OCI-M2 (cell line): ENCODE measurements around the gene ZBED4.

ENCODE experiments used
- DNase-seq: peaks from one replicate; lab custom pipeline; 2025; ENCODE audit not compliant: unreplicated experiment; lab: John Stamatoyannopoulos, UW

ZBED4 gene

DNA sequence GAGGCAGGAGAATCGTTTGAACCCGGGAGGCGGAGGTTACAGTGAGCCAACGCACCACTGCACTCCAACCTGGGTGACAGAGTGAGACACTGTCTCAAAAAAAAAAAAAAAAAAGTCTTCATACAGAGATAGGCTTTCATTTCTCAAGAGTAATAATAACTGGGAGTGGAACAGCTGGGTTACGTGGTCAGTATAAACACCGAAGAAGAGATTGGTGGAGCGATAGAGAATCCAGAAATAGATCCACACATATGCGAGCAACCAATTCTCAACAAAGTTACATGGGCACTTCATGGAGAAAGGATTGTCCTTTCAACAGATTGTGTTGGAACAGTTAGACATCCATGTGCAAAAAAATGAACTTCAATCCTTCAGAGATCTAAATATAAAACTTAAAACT is 24.6 kb downstream of the ZBED4 start:
- DNase-seq: no peak

DNA sequence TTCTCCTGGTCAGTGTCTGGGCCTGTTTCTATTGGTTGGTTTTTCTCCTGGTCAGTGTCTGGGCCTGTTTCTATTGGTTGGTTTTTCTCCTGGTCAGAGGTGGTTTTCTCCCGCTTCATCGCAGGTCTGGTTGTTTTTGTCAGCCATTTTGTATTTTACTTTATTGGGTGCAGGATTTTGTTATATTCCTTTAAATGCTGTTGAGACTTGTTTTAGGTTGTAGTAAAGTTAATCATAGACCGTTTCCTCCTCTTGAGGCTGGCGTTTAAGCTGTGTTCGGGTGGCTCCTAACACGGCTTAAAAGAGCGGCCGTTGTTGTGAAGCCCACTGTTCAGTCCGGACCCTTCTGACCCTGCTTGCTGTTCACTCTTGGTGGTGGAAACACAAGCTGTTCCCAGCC is 26.2 kb downstream of the ZBED4 start:
- no peak for DNase-seq

DNA sequence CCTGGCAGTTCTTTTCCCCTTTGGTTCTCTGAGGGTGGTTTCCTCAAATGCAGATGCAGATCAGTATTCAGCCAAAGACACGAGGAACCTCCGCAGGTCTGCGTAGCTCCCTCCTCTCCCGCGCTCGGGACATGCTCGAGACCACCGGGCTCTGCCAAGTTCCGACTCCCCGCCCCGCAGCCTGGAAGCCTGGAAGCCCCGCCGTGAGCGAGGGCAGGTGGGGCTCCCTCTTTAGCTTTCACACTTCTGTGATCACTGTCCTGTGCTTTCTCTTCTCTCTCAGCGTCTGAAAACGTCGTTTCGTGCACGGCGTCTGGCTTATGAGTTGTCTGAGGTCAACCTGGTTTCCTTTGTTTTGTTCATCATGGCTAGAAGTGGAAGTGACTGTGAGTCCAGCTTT is 26.6 kb downstream of the ZBED4 start:
- no peak for DNase-seq

DNA sequence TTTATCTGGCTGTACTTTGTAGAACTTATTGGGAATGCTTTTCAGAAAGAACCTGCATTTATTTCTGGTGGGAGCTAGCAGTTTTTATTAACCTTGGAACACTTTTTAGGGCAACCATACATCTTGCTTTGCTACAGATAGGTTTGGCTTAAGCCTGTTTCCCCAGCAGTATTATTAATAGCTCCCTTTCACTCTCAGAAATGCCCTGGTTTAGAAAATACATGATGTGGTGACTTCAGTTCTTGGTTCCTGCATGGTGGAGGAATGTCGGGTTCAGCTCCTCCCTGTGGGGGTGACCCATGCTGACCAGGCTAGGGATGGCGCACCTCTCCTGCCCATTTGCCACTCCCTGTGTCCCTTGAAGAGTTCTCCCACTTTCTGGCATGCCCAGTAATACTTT is 28.2 kb downstream of the ZBED4 start:
- no peak for DNase-seq

DNA sequence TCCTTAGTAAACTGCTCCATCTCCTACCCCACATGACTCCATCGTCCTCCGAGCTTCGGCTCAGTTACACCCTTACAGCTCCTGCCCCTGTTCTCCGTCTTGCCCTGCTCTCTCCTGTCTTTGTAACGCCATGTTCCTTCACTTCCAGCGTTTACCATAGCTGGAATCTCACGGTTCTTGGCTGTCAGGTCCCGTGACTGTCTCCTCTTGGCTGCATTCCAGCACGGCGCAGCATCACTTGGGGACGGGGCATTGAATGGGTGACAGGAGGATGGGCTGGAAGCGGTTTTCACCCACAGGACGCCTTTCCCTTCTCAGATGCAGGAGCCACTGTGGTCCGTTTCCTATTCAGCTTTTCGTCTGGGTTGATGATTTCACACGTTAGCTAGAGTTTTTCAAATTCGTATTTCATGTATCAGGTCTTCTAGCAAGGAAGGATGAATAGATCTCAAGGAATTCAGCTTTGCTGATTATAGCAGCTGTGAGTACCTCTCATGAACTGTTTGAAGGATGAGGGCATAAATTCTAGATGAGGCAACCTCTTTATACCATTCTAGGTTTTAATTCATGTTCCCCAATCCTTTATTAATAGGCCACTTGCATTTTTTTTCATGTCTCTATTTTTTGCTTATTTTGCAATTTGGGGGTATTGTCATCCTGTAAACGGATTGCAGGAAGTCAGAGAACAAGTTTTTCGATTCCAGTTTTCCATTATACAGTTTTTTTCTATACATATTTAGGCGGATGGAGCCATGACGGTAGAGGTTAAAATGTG is 29.1 kb downstream of the ZBED4 start:
- DNase-seq: no peak

DNA sequence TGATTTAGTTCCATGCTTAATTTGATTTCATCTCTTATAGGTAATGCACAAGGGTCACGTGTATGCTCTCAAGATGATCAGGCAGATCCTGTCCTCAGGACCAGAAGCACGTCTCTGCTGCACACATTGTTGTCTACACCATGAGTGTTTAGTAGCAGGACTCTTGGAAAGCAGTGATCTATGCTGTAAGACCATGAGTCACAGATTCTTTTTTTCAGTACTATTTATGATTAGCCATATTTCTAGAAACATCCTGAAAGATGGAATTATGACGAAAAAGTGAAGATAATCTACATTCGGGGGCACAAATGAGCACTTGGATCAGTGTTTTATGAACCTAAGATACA is 29.6 kb downstream of the ZBED4 start:
- no peak for DNase-seq

DNA sequence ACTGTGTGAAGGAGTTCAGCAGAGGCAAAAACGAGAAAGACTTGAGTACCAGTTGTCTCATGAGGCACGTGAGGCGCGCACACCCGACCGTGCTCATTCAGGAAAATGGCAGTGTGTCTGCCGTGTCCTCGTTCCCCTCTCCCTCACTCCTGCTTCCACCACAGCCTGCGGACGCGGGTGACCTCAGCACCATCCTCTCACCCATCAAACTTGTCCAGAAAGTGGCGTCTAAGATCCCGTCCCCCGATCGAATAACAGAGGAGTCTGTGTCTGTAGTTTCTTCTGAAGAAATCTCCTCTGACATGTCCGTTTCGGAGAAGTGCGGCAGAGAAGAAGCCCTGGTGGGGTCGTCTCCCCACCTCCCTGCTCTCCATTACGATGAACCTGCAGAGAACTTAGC is 30.4 kb downstream of the ZBED4 start:
- DNase-seq: no peak

DNA sequence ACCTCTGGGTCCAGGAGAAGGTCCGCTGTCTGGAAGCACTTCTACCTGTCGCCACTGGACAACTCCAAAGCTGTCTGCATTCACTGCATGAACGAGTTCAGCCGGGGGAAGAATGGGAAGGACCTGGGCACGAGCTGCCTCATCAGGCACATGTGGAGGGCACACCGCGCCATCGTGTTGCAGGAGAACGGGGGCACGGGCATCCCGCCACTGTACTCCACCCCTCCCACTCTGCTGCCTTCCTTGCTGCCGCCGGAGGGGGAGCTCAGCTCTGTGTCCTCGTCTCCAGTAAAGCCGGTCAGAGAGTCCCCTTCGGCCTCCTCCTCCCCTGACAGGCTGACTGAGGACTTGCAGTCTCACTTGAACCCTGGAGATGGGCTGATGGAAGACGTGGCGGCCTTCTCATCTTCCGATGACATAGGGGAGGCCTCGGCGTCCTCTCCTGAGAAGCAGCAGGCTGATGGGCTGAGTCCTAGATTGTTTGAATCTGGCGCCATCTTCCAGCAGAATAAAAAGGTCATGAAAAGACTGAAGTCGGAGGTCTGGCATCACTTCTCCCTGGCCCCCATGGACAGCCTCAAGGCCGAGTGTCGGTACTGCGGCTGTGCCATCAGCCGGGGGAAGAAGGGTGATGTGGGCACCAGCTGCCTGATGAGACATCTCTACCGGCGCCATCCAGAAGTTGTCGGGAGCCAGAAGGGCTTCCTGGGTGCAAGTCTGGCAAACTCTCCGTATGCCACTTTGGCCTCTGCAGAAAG is 31.0 kb downstream of the ZBED4 start:
- no peak for DNase-seq

DNA sequence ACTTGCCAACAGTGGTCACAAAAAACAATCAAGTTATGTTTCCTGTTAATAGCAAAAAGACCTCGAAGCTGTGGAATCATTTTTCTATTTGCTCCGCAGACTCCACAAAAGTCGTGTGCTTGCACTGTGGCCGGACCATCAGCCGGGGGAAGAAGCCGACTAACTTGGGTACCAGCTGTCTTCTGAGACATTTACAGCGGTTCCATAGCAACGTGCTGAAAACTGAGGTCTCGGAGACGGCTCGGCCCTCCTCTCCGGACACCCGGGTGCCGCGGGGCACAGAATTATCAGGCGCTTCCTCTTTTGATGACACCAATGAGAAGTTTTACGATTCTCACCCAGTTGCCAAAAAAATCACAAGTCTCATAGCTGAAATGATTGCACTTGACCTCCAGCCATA is 31.6 kb downstream of the ZBED4 start:
- no peak for DNase-seq

DNA sequence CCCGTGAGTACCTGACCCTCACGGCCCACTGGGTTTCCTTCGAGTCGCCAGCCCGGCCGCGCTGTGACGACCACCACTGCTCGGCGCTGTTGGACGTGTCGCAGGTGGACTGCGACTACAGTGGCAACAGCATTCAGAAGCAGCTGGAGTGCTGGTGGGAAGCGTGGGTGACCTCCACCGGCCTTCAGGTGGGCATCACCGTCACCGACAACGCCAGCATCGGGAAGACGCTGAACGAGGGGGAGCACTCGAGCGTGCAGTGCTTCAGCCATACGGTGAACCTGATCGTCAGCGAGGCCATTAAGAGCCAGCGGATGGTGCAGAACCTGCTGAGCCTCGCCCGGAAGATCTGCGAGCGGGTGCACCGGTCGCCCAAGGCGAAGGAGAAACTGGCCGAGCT is 32.2 kb downstream of the ZBED4 start:
- no peak for DNase-seq

DNA sequence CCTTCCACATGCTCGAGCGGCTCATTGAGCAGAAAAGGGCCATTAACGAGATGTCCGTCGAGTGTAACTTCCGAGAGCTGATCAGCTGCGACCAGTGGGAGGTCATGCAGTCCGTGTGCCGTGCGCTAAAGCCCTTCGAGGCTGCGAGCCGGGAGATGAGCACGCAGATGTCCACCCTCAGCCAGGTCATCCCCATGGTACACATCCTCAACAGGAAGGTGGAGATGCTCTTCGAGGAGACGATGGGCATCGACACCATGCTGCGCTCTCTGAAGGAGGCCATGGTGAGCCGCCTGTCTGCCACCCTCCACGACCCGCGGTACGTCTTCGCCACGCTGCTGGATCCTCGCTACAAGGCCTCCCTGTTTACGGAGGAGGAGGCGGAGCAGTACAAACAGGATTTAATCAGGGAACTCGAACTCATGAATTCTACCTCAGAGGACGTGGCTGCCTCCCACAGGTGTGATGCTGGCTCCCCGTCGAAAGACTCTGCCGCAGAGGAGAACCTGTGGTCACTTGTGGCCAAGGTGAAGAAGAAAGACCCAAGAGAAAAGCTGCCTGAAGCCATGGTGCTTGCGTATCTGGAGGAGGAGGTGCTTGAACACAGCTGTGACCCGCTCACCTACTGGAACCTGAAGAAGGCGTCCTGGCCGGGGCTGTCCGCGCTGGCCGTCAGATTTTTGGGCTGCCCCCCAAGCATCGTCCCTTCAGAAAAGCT is 32.9 kb downstream of the ZBED4 start:
- DNase-seq: no peak

DNA sequence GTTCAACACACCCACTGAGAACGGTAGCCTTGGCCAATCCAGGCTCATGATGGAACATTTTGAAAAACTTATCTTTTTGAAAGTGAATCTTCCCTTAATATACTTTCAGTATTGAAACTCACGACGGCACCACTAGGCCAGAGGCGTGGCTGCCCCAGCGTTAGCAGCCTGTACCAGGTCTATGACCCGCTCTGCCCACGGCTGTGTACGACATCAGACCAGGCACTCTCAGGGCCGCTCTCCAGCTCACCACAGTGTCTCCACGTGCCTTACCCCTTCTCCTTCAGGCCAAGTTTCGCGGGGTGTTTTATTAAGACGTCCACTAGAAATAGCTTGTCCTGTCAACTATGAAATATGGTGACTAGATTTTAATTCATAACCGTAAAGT is 33.4 kb downstream of the ZBED4 start:
- DNase-seq: no peak

DNA sequence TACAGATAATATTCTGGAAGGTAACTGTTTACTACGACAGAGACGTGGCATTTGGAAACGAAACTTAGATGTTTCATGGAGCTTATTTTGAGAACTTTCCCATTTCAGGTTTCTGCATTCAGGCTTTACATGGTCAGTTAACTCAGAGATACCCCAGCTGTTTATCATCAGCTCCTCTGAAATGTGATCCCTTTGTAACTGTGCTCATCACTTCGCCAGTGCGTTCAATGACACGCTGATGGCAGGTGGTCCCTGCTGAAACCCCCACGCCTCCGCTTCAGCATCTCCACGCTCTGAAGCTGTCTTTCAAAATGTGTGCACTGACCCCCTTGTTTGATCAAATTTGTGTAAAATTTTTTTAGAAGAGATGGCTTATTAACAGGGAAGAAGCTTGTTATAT is 34.1 kb downstream of the ZBED4 start:
- DNase-seq: no peak

DNA sequence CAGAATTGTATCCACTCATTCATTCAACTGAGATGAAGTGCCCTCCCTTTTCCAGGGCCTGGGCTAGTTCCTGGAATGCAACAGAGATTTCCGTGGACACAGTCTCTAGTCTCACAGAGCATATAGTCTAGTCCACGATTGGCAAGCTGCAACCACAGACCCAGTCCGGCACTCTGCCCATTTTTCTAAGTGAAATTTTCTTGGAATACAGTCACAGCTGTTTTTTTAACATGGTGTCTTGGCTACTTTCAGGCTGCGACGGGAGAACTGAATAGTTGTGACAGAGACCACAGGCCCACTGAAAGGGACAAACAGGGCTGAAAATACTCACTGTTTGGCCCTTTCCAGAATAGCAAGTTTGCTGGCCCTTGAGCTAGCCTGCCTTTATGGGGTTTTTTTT is 35.4 kb downstream of the ZBED4 start:
- no peak for DNase-seq

DNA sequence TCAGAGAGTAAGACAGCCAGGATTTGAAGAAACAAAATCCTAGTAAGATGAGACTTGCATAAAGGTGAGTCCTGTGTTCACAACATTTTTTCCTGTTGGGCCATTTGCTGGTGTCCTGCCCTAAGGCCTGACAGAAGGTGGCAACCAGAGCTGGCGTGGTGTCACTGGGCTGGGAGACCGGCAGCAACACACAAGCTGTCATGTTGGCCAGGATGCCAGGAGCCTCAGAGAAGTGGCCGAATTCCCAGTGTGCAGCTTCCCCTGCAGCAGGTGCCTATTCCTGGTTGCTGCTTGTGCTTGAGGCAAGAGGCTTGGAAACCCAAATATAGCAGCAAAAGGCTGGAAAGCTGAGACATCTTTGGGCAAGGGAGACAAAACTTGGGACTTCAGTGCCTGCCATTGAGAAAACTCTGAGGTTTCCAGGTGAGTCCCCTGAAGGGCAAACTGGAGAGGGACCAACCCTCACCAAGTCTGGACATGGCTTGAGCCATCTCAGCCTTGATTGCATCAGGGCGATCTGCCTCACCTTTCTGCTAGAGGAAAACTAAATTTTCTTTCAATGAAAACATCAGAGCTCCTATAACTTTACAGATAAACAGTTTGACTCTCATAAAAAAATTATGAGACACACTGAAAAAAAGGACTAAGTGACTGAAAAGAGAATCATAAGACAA is 38.7 kb downstream of the ZBED4 start:
- DNase-seq: no peak

DNA sequence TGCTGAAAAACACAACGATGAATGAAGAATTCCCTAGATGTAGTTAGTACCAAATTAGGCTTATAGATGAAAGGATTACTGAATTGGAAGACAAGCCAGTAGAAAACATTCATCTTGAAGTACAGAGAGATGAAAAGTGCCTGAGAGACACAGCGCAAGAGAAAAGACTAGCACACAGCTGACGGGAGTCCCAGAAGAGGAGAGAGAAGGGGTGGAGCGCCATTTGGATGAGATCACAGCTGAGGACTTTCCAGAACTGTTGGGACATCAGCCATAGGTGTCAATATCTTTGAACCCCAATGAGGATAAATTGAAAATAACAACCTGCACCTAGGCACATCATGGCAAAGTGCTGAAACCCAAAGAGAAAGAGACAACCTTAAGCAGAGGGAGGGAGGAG is 39.4 kb downstream of the ZBED4 start:
- no peak for DNase-seq

DNA sequence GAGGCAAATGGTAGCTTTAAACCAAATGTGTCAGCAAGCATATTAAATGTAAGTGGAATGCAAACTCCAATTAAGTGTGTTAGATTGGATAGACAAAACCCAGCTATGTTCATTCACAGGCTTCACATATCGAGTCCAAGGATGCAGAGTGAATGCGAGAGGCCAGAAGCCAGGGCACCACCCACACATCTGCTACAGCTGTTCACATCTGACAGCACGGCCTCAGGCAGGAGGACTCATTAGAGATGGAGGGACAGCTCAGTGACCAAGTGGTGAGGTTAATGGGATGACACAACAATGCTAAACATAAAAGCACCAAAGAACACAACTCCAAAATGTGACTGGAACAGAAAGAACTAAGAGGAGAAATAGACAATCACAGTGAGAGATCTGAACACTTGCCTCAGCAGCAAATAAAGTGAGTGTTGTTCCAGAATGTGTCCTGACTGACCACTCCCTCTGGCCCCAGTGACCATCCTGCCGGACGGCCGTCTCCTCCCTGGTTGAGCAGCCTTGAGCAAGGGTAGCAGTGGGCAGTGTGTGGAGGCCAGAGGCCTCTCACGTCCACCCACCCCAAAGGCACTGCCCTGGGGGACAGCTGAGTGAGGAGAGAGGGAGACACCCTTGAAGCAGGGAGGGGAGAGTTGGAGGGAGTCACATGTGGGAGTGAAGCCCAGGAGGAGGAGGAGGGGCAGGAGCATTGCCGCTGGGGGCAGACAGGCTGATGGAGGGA is 40.8 kb downstream of the ZBED4 start:
- DNase-seq: no peak

DNA sequence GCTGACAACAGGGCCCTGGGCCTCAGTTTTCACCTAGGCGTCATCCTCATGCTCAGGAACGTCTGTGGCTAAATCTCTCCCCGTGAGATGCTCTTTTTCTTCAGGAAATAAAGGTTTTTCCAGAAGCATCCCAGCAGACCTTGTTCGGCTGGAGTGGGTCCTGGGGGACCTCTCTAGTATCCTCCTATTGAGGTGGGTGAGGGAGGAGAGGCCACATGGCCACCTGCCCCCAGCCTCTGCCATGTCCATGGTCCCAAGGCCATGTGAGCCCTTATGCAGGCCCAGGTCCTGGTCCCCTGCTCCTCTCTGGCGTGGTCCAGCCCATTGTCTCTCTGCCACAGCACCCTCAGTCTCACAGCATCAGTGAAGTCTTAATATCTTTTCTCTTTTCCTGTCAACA is 42.6 kb downstream of the ZBED4 start:
- DNase-seq: no peak

DNA sequence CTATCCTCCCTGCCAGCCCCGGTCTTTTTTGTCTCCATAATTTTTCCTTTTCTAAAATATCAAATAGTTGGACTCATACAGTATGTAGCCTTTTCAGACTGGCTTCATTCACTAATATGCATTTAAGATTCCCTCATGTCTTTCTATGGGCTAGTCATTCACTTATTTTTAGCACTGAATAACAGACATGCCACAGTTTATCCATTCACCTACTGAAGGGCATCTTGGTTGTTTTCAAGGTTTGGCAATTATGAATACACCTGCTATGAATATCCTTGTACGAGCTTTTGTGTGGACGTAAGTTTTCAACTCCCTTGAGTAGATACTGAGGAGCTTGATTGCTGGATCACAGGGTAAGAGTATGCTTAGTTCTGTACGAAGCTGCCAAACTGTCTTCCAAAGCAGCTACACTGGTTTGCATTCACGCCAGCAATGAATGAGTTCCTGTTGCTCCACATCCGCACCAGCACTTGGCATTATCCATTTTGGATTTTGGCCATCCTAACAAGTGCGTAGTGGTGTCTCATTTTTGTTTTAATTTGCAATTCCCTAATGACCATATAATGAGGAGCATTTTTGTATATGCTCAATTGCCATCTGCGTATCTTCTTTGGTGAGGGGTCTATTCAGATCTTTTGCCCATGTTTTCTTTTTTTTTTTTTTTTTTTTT is 43.5 kb downstream of the ZBED4 start:
- DNase-seq: no peak

DNA sequence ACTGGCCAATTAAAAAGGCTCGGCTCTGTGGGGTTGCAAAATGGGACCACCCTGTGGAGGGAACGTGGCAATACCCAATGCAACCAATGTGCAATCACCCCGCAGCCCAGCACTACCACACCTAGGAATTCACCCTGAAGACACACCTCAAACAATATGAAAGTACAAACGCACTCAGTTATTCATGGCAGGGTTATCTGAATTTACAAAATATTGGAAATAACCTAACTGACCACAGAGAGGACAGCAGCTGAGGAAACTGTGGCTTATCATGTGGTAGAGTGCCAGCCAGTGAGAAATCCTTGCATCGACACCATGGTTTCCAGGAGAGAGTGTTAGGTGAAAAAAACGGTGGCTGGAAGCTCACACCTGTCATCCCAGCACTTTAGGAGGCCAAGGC is 45.9 kb downstream of the ZBED4 start:
- DNase-seq: no peak
